Osteoblast (primary cell): ENCODE data around the gene CDH4. TPM values are rescaled to one million over a fixed set of nuclear protein-coding genes. Genes with fewer than 3 reads are reported as not detected.

Source experiments
- DNase-seq: peaks from one replicate; pipeline ENCODE4 v3.0.0; 2011; ENCODE audit warnings: low spot score, mixed read lengths; ENCODE audit not compliant: insufficient read length; ENCODE audit errors: missing footprints
- H2AFZ ChIP-seq: 2 replicates; pipeline ENCODE4 v1.6.0; 2011; ENCODE audit warnings: mild to moderate bottlenecking, low read length
- H3K27ac ChIP-seq: 2 replicates; pipeline ENCODE4 v1.5.1; 2011; ENCODE audit warnings: mild to moderate bottlenecking, low read depth, low read length, moderate library complexity
- H3K27me3 ChIP-seq: 2 replicates; pipeline ENCODE4 v1.6.0; 2012; ENCODE audit warnings: mild to moderate bottlenecking, control low read depth, inconsistent platforms, low read length, moderate library complexity; ENCODE audit not compliant: insufficient read depth
- H3K36me3 ChIP-seq: 2 replicates; pipeline ENCODE4 v1.5.1; 2011; ENCODE audit warnings: mild to moderate bottlenecking, low read length, control low read depth, moderate library complexity; ENCODE audit not compliant: insufficient read depth
- H3K4me1 ChIP-seq: 2 replicates; pipeline ENCODE4 v1.5.1; 2011; ENCODE audit warnings: mild to moderate bottlenecking, low read length, control low read depth, moderate library complexity; ENCODE audit not compliant: insufficient read depth
- H3K4me2 ChIP-seq: 2 replicates; pipeline ENCODE4 v1.6.0; 2011; ENCODE audit warnings: mild to moderate bottlenecking, low read length; ENCODE audit not compliant: insufficient read depth
- H3K4me3 ChIP-seq: fragments of 200-600 bp; sonication (generic); 3 replicates; pipeline ENCODE4 v1.5.1; 2012; ENCODE audit warnings: mild to moderate bottlenecking, low read length, inconsistent platforms; ENCODE audit not compliant: insufficient read depth
- H3K79me2 ChIP-seq: 2 replicates; pipeline ENCODE4 v1.6.0; 2012; ENCODE audit warnings: mild to moderate bottlenecking, low read length, control low read depth, inconsistent platforms; ENCODE audit not compliant: insufficient read depth
- H3K9me3 ChIP-seq: 2 replicates; pipeline ENCODE4 v1.5.1; 2011; ENCODE audit warnings: low read depth, low read length, control low read depth
- H4K20me1 ChIP-seq: 2 replicates; pipeline ENCODE4 v1.6.0; 2012; ENCODE audit warnings: mild to moderate bottlenecking, low read length, control low read depth; ENCODE audit not compliant: insufficient read depth
- total RNA-seq: library from RNA; depleted of rRNA; stranded (reverse); fragments of >200 nt; gene quantifications from 2 replicates; pipeline ENCODE4 v1.2.3, GENCODE V29; 2012
- TF ChIP-seq, protein P1 (sequence below): IDR thresholded peaks from 2 replicates; pipeline ENCODE4 v1.5.1; 2011; ENCODE audit warnings: mild to moderate bottlenecking, low read depth, low read length, moderate library complexity; ENCODE audit errors: extremely low read depth

CDH4 gene
- total RNA-seq, 1 donor: 1.1 TPM

DNA sequence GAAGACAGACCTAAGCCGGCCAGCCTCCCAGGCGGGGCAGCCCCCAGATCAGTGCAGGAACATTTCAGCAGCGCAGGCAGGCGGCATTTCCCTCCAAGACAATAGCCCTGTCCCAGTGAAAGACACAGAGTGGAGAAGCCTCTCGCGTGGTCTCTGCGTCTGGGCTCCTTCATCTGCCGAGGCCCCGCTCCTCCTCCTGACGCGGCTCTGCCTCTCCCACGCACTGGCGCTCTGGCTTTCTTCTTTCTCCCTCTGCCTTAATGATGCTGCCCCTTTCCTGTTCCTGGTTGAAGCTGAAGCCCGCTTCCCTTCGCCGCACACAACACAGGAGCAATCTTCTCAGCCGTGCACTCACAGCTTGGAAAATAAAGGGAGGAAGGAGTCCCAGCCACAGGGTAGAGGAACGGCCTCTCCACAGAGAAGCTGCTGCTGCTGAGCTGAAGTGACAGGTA lies 347.5 kb downstream of the CDH4 start:
- Histone ChIP-seq H2AFZ (no peak overlapping the region), H3K4me2 (no peak overlapping the region), H3K27ac (no peak overlapping the region), H4K20me1 (no peaks in the 10 kb centered on the region), H3K4me3 (no peak overlapping the region), H3K36me3 (no peaks in the 10 kb centered on the region), H3K27me3 (no peaks in the 10 kb centered on the region), H3K9me3 (peaks cover 10% of the 10 kb centered on the region), H3K4me1 (no peaks in the 10 kb centered on the region), H3K79me2 (no peaks in the 10 kb centered on the region)
- peak; percentile 18 for DNase-seq
- TF ChIP-seq, protein P1, sequence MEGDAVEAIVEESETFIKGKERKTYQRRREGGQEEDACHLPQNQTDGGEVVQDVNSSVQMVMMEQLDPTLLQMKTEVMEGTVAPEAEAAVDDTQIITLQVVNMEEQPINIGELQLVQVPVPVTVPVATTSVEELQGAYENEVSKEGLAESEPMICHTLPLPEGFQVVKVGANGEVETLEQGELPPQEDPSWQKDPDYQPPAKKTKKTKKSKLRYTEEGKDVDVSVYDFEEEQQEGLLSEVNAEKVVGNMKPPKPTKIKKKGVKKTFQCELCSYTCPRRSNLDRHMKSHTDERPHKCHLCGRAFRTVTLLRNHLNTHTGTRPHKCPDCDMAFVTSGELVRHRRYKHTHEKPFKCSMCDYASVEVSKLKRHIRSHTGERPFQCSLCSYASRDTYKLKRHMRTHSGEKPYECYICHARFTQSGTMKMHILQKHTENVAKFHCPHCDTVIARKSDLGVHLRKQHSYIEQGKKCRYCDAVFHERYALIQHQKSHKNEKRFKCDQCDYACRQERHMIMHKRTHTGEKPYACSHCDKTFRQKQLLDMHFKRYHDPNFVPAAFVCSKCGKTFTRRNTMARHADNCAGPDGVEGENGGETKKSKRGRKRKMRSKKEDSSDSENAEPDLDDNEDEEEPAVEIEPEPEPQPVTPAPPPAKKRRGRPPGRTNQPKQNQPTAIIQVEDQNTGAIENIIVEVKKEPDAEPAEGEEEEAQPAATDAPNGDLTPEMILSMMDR: no peak

DNA sequence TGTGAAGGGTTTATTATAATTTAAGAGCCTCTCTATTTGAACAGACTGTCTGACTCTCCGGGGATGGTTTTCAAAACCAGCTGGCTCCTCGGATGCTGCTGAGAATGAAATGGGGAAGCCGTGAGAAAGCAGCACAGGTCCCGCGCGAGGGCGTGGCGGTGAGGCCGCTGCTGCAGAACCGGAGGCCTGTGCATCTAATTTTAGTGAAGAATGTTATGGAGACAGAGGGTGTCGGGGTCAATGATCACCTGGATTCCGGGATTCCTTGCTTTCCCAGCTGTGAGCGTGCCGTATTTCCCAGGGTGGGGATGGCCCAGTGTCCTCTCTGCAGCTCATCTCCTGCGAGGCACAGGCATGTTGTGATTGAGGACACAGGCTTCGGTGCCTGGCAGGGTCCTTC lies 348.0 kb downstream of the CDH4 start:
- Histone ChIP-seq H4K20me1 (no peaks in the 10 kb centered on the region), H3K4me2 (no peak overlapping the region), H3K9me3 (peaks cover 10% of the 10 kb centered on the region), H3K79me2 (no peaks in the 10 kb centered on the region), H2AFZ (no peak overlapping the region), H3K27me3 (no peaks in the 10 kb centered on the region), H3K36me3 (no peaks in the 10 kb centered on the region), H3K4me1 (no peaks in the 10 kb centered on the region), H3K4me3 (no peak overlapping the region), H3K27ac (no peak overlapping the region)
- TF ChIP-seq, protein P1: no peak
- peak; percentile 37 for DNase-seq

DNA sequence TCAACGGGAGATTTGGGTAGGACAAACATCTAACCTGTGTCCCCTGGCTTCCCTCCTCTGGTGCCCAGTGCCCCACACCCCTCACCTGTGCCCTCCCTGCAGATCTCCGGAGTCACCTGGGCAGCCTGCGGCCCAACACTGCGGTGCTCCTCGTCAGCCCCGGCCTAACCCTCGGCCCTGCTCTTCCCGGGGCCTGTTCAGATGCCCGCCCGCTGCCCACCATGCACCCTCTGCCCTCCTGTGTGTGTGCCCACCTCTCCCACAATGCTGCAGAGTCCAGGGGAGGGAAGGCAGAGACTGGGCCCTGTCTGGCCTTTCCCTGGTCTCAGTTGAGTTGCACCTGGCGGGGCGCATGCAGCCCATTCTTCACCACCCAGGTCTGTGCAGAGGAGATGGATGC lies 349.3 kb downstream of the CDH4 start:
- H3K4me2 ChIP-seq: no peak overlapping the region
- H3K27me3 ChIP-seq: no peaks in the 10 kb centered on the region
- H3K27ac ChIP-seq: no peak overlapping the region
- H3K4me1 ChIP-seq: no peaks in the 10 kb centered on the region
- DNase-seq: no peak
- TF ChIP-seq, protein P1: no peak
- H4K20me1 ChIP-seq: no peaks in the 10 kb centered on the region
- H3K36me3 ChIP-seq: no peaks in the 10 kb centered on the region
- peaks cover 8% of the 10 kb centered on the region for H3K9me3 ChIP-seq
- H2AFZ ChIP-seq: no peak overlapping the region
- H3K79me2 ChIP-seq: no peaks in the 10 kb centered on the region
- H3K4me3 ChIP-seq: no peak overlapping the region

DNA sequence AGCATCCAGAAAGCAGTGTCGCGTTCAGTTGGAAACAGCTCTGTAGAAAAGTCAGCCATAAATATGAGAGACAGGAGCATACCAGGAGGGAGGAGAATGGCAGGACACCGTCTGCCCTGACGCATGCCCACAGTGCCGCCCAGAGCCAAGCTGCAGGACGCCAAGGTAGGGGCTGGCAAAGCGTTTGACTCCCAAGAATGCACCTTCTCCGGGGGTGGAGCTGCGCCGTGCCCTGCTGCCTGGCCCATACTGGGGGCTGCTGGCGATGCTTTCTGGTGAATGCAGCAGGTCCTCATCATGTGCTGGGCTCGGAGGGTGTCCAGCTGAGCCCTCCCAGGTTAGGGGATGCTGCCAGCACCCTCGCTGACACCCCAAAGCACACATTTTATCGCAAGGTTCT lies 349.8 kb downstream of the CDH4 start:
- no peak for DNase-seq
- Histone ChIP-seq H3K4me3 (no peak overlapping the region), H4K20me1 (no peaks in the 10 kb centered on the region), H3K79me2 (no peaks in the 10 kb centered on the region), H3K27ac (no peak overlapping the region), H2AFZ (no peak overlapping the region), H3K27me3 (no peaks in the 10 kb centered on the region), H3K36me3 (no peaks in the 10 kb centered on the region), H3K4me2 (no peak overlapping the region), H3K9me3 (peaks cover 8% of the 10 kb centered on the region), H3K4me1 (no peaks in the 10 kb centered on the region)
- TF ChIP-seq, protein P1: no peak
